PC-9 (cell line): ENCODE measurements around the gene SPDYE18. TPM values are rescaled to one million over a fixed set of nuclear protein-coding genes. Genes with fewer than 3 reads are reported as not detected.
"Not testable (repeated sequence)": the region's sequence is repeated elsewhere in the genome, so short reads cannot be mapped to it uniquely, and the experiment has no call there.

Experiments used
- Bru-seq: library from RNA; stranded (reverse); fragments of 400-500 nt; gene quantifications from one replicate; lab custom pipeline; 2021; lab: Mats Ljungman, UMichigan
- BruChase-seq, 2 experiments: library from RNA; stranded (reverse); fragments of 400-500 nt; gene quantifications; one replicate each; lab custom pipeline; 2021; lab: Mats Ljungman, UMichigan
- BruUV-seq: library from RNA; stranded (reverse); fragments of 400-500 nt; replicated peaks from 2 replicates; lab custom pipeline; 2021; lab: Mats Ljungman, UMichigan
- CTCF ChIA-PET: fragments of 300-600 bp; sonication (Branson Sonifier 250); formaldehyde crosslinking; loops from one replicate; lab custom pipeline; 2022; ENCODE audit warnings: antibody characterized with exemption; lab: Charles Lee
- POLR2A ChIA-PET: fragments of 300-600 bp; sonication (Branson Sonifier 250); formaldehyde crosslinking; loops from one replicate; lab custom pipeline; 2022; ENCODE audit warnings: antibody characterized with exemption; ENCODE audit not compliant: unreplicated experiment; lab: Charles Lee
- DNase-seq, 2 experiments: peaks; one replicate each; pipeline versions ENCODE4 v3.0.0 to v3.0.0-alpha.2; 2015 to 2022; ENCODE audit warnings: mixed read lengths in 1 of 2
- H2AFZ ChIP-seq: fragments of 200-600 bp; sonication (generic); 2 replicates; pipeline ENCODE4 v1.8.1; 2017; ENCODE audit warnings: antibody characterized with exemption
- H3F3A ChIP-seq: fragments of 200-600 bp; sonication (generic); 2 replicates; pipeline ENCODE4 v1.8.1; 2017; ENCODE audit warnings: antibody characterized with exemption, mild to moderate bottlenecking, low read depth; ENCODE audit not compliant: insufficient read depth
- H3K27ac ChIP-seq: fragments of 200-600 bp; sonication (generic); 2 replicates; pipeline ENCODE4 v1.6.1; 2016; ENCODE audit warnings: mixed run types
- H3K27me3 ChIP-seq: fragments of 200-600 bp; sonication (generic); 2 replicates; pipeline ENCODE4 v1.6.1; 2016; ENCODE audit warnings: low read depth, mixed run types; ENCODE audit not compliant: insufficient read depth
- H3K36me3 ChIP-seq: fragments of 200-600 bp; sonication (generic); 2 replicates; pipeline ENCODE4 v1.6.1; 2016; ENCODE audit warnings: low read depth, mixed run types
- H3K4me1 ChIP-seq: fragments of 200-600 bp; sonication (generic); replicated peaks from 2 replicates; pipeline ENCODE4 v1.6.1; 2016; ENCODE audit warnings: mixed run types; ENCODE audit not compliant: insufficient read depth
- H3K4me2 ChIP-seq: fragments of 200-600 bp; sonication (generic); 2 replicates; pipeline ENCODE4 v1.6.1; 2017; ENCODE audit warnings: mixed run types
- H3K4me3 ChIP-seq: fragments of 200-600 bp; sonication (generic); 2 replicates; pipeline ENCODE4 v1.6.1; 2016; ENCODE audit warnings: mixed run types
- H3K79me2 ChIP-seq: fragments of 200-600 bp; sonication (generic); 2 replicates; pipeline ENCODE4 v1.6.1; 2017; ENCODE audit warnings: low read depth, mixed run types
- H3K9me2 ChIP-seq: fragments of 200-600 bp; sonication (generic); 2 replicates; pipeline ENCODE4 v1.8.1; 2017; ENCODE audit warnings: mild to moderate bottlenecking; ENCODE audit not compliant: insufficient read depth
- H3K9me3 ChIP-seq: fragments of 200-600 bp; sonication (generic); 2 replicates; pipeline ENCODE4 v1.8.1; 2016; ENCODE audit warnings: low read depth; ENCODE audit not compliant: insufficient read depth
- H4K20me1 ChIP-seq: fragments of 200-600 bp; sonication (generic); 2 replicates; pipeline ENCODE4 v1.8.1; 2017; ENCODE audit not compliant: insufficient read depth
- intact Hi-C: fragments of 100-400 bp; cut with micrococcal nuclease; formaldehyde crosslinking; loops from one replicate; pipeline ENCODE4 v1.10.0; 2022; ENCODE audit not compliant: unreplicated experiment
- long read RNA-seq: library from polyadenylated mRNA; stranded (forward); transcript quantifications from one replicate; pipeline ENCODE4 v2.0.0, GENCODE V29; 2022
- total RNA-seq: library from RNA; stranded (reverse); gene quantifications from 2 replicates; pipeline ENCODE4 v1.2.3, GENCODE V29; 2021

SPDYE18 gene, protein sequence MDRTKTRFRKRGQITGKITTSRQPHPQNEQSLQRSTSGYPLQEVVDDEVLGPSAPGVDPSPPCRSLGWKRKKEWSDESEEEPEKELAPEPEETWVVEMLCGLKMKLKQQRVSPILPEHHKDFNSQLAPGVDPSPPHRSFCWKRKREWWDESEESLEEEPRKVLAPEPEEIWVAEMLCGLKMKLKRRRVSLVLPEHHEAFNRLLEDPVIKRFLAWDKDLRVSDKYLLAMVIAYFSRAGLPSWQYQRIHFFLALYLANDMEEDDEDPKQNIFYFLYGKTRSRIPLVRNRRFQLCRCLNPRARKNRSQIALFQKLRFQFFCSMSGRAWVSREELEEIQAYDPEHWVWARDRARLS
- total RNA-seq: 0.44 TPM in 1 of 2 replicates, not detected in the other
- Bru-seq, nascent RNA: percentile 29 among the genes with signal in this experiment
- BruChase-seq, experiment 1, labeled RNA remaining after a 2-hour chase: percentile 20 among the genes with signal in this experiment
- percentile 34 among the genes with signal in this experiment for BruChase-seq, experiment 2, labeled RNA remaining after a 6-hour chase
- long read RNA-seq, partial matches to known transcripts: 0 of 49 reads
- long read RNA-seq, other reads (novel, unspliced or antisense): 49 of 49 reads

DNA sequence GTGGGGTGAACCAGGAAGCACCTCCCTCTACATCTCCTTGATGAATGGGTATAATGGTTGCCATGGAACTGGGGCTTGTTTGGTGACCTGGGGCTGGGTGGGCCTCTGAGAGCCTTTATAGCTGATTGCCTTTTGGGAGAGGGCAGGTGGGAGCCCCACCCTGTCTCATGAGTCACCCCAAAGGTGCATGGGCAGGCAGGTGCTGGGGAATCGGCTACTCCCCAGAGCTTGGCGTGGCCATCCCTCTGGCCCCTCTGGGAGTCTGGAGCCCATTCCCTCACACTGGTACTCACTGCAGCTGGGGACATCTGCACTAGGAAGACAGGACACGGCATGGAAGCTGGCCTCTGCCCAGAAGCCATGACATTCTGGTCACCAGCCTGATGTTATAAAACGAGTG lies at the start of gene SPDYE18:
SPDYE18 (minus strand) TSS at position 2 of the 400 bp plus-strand sequence. CDS start 2,046 bp downstream, outside the sequence.
- H3K79me2 ChIP-seq, H3K36me3 ChIP-seq, BruUV-seq, H2AFZ ChIP-seq, H3K27me3 ChIP-seq, CTCF ChIA-PET, H3F3A ChIP-seq, intact Hi-C loops, POLR2A ChIA-PET, H3K4me3 ChIP-seq, H4K20me1 ChIP-seq, H3K9me3 ChIP-seq, H3K9me2 ChIP-seq, H3K27ac ChIP-seq, H3K4me1 ChIP-seq, H3K4me2 ChIP-seq: not testable (repeated sequence)
- peak in 1 of 2 experiments; percentile 25 for DNase-seq

DNA sequence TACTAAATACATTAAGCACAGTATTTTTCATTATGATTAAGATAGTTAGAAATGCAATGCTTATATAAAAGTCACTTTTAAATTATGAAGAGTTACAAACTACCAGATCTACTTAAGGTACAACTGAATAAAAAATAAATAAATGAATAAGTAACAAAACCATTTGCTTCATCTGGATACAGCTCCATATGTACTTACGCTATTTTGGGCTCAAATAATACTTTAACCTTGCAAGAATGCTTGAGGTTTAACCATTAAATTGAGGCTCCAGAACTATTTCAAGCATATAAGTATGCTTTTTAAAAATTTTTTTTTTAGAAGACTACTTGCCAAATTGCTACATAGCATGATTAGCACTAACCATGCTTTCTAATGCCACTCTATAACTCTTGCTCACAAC lies 46.0 kb upstream of the SPDYE18 start:
- POLR2A ChIA-PET, H3F3A ChIP-seq, intact Hi-C loops, H2AFZ ChIP-seq, CTCF ChIA-PET, H3K9me3 ChIP-seq, H3K4me3 ChIP-seq, H4K20me1 ChIP-seq, H3K9me2 ChIP-seq, H3K4me1 ChIP-seq, BruUV-seq, H3K79me2 ChIP-seq, H3K4me2 ChIP-seq, H3K27me3 ChIP-seq, H3K36me3 ChIP-seq, H3K27ac ChIP-seq, DNase-seq: not testable (repeated sequence)

DNA sequence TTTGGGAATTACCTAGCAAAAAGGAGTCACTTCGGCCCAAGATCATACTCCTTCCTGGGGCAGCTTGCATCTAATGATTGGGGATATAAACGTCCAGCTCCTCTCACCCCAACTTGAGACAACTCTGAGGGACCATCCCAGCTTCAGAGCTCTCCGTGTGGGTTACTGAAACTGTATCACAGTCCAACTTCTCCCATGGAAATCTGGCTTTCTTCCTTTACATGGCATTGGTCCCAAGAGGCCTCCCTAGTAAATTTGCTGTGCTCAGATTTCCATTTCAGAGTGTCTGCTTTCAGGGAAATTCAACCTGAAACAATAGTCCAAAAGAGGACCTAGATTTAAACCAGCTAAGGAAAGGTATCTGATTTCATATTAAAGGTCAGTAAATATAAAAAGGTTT lies 45.3 kb upstream of the SPDYE18 start:
- H3K4me2 ChIP-seq, H3K27me3 ChIP-seq, H3K4me1 ChIP-seq, H3K36me3 ChIP-seq, H3K79me2 ChIP-seq, H3K4me3 ChIP-seq, BruUV-seq, H3K9me2 ChIP-seq, CTCF ChIA-PET, H4K20me1 ChIP-seq, H3K27ac ChIP-seq, H2AFZ ChIP-seq, H3F3A ChIP-seq, intact Hi-C loops, DNase-seq, H3K9me3 ChIP-seq: not testable (repeated sequence)
- POLR2A ChIA-PET: interaction anchor here (0.7 kb wide), 1 partner anchor 29 kb away, joined by 3 read pairs; no protein-coding TSS in a partner anchor

DNA sequence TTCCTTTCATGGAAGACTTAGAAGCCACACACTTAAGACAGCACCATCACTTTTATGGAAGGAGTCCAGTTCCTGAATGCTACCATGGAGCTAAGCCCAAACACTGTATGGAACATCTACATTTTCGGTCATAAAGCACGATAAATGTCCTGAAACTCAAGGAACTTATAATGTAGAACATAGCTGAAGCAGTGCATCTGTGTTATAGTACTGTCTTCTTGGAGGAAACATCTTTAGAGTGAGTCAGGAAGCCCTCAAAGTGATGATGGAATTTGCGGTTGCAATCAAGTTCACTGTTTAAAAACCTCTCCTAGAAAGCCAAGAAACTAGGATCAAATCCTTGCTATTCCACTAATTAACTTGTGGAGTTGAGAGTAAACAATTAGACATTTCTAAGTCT lies 43.5 kb upstream of the SPDYE18 start:
- H3K4me2 ChIP-seq, H2AFZ ChIP-seq, H3K27me3 ChIP-seq, H3K79me2 ChIP-seq, H3K9me2 ChIP-seq, CTCF ChIA-PET, H4K20me1 ChIP-seq, intact Hi-C loops, DNase-seq, H3K4me1 ChIP-seq, H3K27ac ChIP-seq, H3F3A ChIP-seq, H3K9me3 ChIP-seq, H3K36me3 ChIP-seq, H3K4me3 ChIP-seq, POLR2A ChIA-PET, BruUV-seq: not testable (repeated sequence)

DNA sequence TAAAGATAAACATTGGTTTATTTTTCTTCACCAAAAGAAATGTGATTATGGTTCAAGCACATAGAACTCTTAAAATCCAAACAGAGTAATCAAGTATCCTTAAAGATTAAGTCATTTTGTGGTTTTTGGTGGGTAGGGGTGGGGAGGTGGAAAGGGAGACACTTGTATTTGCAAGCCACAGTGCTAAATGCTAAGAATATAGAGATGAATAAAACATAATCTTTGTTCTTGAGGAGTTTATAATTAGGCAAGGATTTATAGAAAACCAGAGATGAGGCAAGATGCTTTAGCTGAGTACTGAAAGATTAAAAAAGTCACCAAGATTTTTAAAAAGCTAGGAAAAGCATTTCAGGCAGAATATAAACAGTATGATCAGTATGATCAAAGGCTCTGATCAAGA lies 40.3 kb upstream of the SPDYE18 start:
- CTCF ChIA-PET, BruUV-seq, H4K20me1 ChIP-seq: not testable (repeated sequence)

DNA sequence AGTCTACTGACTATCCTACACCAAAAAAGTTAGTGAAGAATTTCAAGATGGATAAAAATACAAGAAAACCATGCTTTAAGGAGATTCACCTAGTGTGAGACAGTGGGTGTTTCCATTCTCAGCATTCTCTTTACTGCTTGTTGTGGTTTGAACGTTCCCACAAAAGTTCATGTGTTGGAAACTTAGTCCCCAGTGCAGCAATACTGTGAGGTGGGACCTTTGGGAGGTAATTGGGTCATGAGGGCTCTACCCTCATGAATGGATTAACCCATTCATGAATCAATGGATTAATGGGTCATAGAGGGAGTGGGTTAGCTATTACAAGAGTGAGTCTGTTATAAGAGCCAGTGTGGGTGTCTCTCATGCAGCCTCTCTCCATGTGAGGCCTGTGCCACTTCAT lies 38.8 kb upstream of the SPDYE18 start:
- intact Hi-C loops: not testable (repeated sequence)

More for the DNA sequence above, 40.3 kb upstream of the SPDYE18 start:
- H3K9me3 ChIP-seq, H2AFZ ChIP-seq, H3F3A ChIP-seq, H3K27ac ChIP-seq, H3K4me1 ChIP-seq, POLR2A ChIA-PET, H3K36me3 ChIP-seq, H3K4me3 ChIP-seq, H3K79me2 ChIP-seq, intact Hi-C loops, DNase-seq, H3K4me2 ChIP-seq, H3K27me3 ChIP-seq, H3K9me2 ChIP-seq: not testable (repeated sequence)

DNA sequence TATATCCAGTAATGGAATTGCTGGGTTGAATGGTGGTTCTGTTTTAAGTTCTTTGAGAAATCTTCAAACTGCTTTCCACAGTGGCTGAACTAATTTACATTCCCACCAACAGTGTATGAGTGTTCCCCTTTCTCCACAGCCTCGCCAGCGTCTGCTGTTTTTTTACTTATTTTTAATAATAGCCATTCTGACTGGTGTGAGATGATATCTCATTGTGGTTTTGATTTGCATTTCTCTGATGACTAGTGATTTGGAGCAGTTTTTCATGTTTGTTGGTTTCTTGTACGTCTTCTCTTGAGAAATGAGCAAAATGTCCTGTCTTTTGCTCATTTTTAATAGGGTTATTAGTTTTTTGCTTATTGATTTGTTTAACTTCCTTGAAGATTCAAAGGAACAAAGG lies 38.1 kb upstream of the SPDYE18 start:
- H3K4me1 ChIP-seq, H3K27ac ChIP-seq, H4K20me1 ChIP-seq, intact Hi-C loops, H3K79me2 ChIP-seq, POLR2A ChIA-PET, H2AFZ ChIP-seq, H3K36me3 ChIP-seq, H3K4me3 ChIP-seq, H3K27me3 ChIP-seq, DNase-seq, BruUV-seq, CTCF ChIA-PET, H3K4me2 ChIP-seq, H3K9me3 ChIP-seq, H3F3A ChIP-seq, H3K9me2 ChIP-seq: not testable (repeated sequence)

More for the DNA sequence above, 38.8 kb upstream of the SPDYE18 start:
- DNase-seq, BruUV-seq, H3K27ac ChIP-seq, H3K9me2 ChIP-seq, H3F3A ChIP-seq, CTCF ChIA-PET, H4K20me1 ChIP-seq, H3K4me3 ChIP-seq, H3K27me3 ChIP-seq, H3K9me3 ChIP-seq, POLR2A ChIA-PET, H3K4me2 ChIP-seq, H3K36me3 ChIP-seq, H3K79me2 ChIP-seq, H2AFZ ChIP-seq, H3K4me1 ChIP-seq: not testable (repeated sequence)
